PC-9 (cell line): ENCODE results near the gene LUC7L. TPM values are rescaled to one million over a fixed set of nuclear protein-coding genes. Genes with fewer than 3 reads are reported as not detected.
A peak's percentile ranks its signal among the peaks of the same experiment; 100 is the strongest.

Experiments used
- BruUV-seq: library from RNA; stranded (reverse); fragments of 400-500 nt; replicated peaks from 2 replicates; lab custom pipeline; 2021; lab: Mats Ljungman, UMichigan
- CTCF ChIA-PET: fragments of 300-600 bp; sonication (Branson Sonifier 250); formaldehyde crosslinking; loops from one replicate; lab custom pipeline; 2022; ENCODE audit warnings: antibody characterized with exemption; lab: Charles Lee
- POLR2A ChIA-PET: fragments of 300-600 bp; sonication (Branson Sonifier 250); formaldehyde crosslinking; loops from one replicate; lab custom pipeline; 2022; ENCODE audit warnings: antibody characterized with exemption; ENCODE audit not compliant: unreplicated experiment; lab: Charles Lee
- DNase-seq, 2 experiments: peaks; one replicate each; pipeline versions ENCODE4 v3.0.0 to v3.0.0-alpha.2; 2015 to 2022; ENCODE audit warnings: mixed read lengths in 1 of 2
- H2AFZ ChIP-seq: fragments of 200-600 bp; sonication (generic); 2 replicates; pipeline ENCODE4 v1.8.1; 2017; ENCODE audit warnings: antibody characterized with exemption
- H3F3A ChIP-seq: fragments of 200-600 bp; sonication (generic); 2 replicates; pipeline ENCODE4 v1.8.1; 2017; ENCODE audit warnings: antibody characterized with exemption, mild to moderate bottlenecking, low read depth; ENCODE audit not compliant: insufficient read depth
- H3K27ac ChIP-seq: fragments of 200-600 bp; sonication (generic); 2 replicates; pipeline ENCODE4 v1.6.1; 2016; ENCODE audit warnings: mixed run types
- H3K27me3 ChIP-seq: fragments of 200-600 bp; sonication (generic); 2 replicates; pipeline ENCODE4 v1.6.1; 2016; ENCODE audit warnings: low read depth, mixed run types; ENCODE audit not compliant: insufficient read depth
- H3K36me3 ChIP-seq: fragments of 200-600 bp; sonication (generic); 2 replicates; pipeline ENCODE4 v1.6.1; 2016; ENCODE audit warnings: low read depth, mixed run types
- H3K4me1 ChIP-seq: fragments of 200-600 bp; sonication (generic); replicated peaks from 2 replicates; pipeline ENCODE4 v1.6.1; 2016; ENCODE audit warnings: mixed run types; ENCODE audit not compliant: insufficient read depth
- H3K4me2 ChIP-seq: fragments of 200-600 bp; sonication (generic); 2 replicates; pipeline ENCODE4 v1.6.1; 2017; ENCODE audit warnings: mixed run types
- H3K4me3 ChIP-seq: fragments of 200-600 bp; sonication (generic); 2 replicates; pipeline ENCODE4 v1.6.1; 2016; ENCODE audit warnings: mixed run types
- H3K79me2 ChIP-seq: fragments of 200-600 bp; sonication (generic); 2 replicates; pipeline ENCODE4 v1.6.1; 2017; ENCODE audit warnings: low read depth, mixed run types
- H3K9me2 ChIP-seq: fragments of 200-600 bp; sonication (generic); 2 replicates; pipeline ENCODE4 v1.8.1; 2017; ENCODE audit warnings: mild to moderate bottlenecking; ENCODE audit not compliant: insufficient read depth
- H3K9me3 ChIP-seq: fragments of 200-600 bp; sonication (generic); 2 replicates; pipeline ENCODE4 v1.8.1; 2016; ENCODE audit warnings: low read depth; ENCODE audit not compliant: insufficient read depth
- H4K20me1 ChIP-seq: fragments of 200-600 bp; sonication (generic); 2 replicates; pipeline ENCODE4 v1.8.1; 2017; ENCODE audit not compliant: insufficient read depth
- EZH2 ChIP-seq: fragments of 200-600 bp; sonication (generic); IDR thresholded peaks from 2 replicates; pipeline ENCODE4 v1.8.0; 2017; ENCODE audit warnings: antibody characterized with exemption, low read depth
- intact Hi-C: fragments of 100-400 bp; cut with micrococcal nuclease; formaldehyde crosslinking; loops from one replicate; pipeline ENCODE4 v1.10.0; 2022; ENCODE audit not compliant: unreplicated experiment
- total RNA-seq: library from RNA; stranded (reverse); gene quantifications from 2 replicates; pipeline ENCODE4 v1.2.3, GENCODE V29; 2021
- TF ChIP-seq, protein P1 (sequence below): fragments of 200-600 bp; sonication (generic); conservative IDR thresholded peaks from 2 replicates; pipeline ENCODE4 v1.6.1; 2017; ENCODE audit warnings: mixed run types, antibody characterized with exemption, mild to moderate bottlenecking, moderate library complexity

LUC7L gene
- total RNA-seq, 1 experiment from 2014 or later, result 64.3 TPM

DNA sequence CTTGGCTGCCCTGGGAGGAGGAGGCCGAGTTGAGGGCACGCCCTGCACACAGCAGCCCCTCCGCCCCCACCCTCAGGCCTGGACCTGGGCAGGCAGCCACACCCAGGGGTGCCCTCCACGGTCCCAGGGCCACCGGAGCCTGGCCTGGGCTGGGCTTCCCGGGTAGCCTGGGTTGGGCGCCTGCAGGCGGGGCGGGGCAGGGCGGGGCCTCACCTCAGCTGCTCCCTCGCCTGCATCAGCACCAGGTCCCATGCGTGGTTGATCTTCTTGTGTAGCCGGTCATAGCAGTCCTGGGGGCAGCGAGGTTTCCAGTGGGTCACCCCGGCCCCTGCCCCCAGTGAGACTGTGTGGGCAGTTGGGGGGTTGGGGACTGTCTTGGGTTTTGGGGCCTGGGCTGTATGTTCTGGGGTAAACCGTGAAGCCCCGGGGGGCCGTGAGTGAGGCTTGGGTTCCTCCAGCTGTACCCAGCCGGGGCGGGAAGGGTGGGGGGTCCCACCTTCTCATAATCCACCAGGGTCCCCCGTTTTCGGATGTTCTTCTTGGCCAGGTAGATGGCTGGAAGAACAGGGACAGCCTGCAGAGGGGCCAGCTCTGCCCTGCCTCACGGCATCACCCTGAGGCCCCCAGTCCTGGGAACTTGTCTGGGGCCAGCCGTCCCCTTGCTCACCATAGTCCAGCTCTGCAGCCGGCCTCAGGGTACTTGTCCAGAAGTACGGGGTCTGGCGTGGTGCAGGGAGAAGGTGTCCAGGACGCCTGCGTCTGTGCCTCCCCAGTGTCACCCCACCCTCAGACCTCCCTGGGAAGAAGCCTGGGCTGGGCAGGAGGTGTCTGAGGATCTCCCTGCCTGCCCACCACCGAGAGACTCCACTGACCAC is 44.5 kb upstream of the LUC7L start:
- Histone ChIP-seq H3K36me3 (no peaks in the 10 kb centered on the region), H3K4me3 (no peak overlapping the region), H3F3A (peaks cover 14% of the 10 kb centered on the region; the same call in 1 of the 2 replicates), H3K4me2 (no peak overlapping the region), H3K79me2 (no peaks in the 10 kb centered on the region), H3K4me1 (no peaks in the 10 kb centered on the region), H2AFZ (no peak overlapping the region), H3K9me3 (no peaks in the 10 kb centered on the region), H3K9me2 (no peaks in the 10 kb centered on the region), H3K27ac (no peak overlapping the region), H3K27me3 (peaks cover 14% of the 10 kb centered on the region), H4K20me1 (no peaks in the 10 kb centered on the region)
- peak in 1 of 2 experiments; percentile 50 for DNase-seq
- intact Hi-C loops, result no loop called here
- ChIA-PET CTCF (no interaction called here), POLR2A (interaction anchor here (0.5 kb wide), 1 partner anchor 79 kb away, joined by 7 read pairs; the partner anchor contains the start of gene AXIN1)
- no TSS peak for BruUV-seq
- TF ChIP-seq, protein P1, sequence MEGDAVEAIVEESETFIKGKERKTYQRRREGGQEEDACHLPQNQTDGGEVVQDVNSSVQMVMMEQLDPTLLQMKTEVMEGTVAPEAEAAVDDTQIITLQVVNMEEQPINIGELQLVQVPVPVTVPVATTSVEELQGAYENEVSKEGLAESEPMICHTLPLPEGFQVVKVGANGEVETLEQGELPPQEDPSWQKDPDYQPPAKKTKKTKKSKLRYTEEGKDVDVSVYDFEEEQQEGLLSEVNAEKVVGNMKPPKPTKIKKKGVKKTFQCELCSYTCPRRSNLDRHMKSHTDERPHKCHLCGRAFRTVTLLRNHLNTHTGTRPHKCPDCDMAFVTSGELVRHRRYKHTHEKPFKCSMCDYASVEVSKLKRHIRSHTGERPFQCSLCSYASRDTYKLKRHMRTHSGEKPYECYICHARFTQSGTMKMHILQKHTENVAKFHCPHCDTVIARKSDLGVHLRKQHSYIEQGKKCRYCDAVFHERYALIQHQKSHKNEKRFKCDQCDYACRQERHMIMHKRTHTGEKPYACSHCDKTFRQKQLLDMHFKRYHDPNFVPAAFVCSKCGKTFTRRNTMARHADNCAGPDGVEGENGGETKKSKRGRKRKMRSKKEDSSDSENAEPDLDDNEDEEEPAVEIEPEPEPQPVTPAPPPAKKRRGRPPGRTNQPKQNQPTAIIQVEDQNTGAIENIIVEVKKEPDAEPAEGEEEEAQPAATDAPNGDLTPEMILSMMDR, result no peak
- no peak for TF ChIP-seq EZH2

DNA sequence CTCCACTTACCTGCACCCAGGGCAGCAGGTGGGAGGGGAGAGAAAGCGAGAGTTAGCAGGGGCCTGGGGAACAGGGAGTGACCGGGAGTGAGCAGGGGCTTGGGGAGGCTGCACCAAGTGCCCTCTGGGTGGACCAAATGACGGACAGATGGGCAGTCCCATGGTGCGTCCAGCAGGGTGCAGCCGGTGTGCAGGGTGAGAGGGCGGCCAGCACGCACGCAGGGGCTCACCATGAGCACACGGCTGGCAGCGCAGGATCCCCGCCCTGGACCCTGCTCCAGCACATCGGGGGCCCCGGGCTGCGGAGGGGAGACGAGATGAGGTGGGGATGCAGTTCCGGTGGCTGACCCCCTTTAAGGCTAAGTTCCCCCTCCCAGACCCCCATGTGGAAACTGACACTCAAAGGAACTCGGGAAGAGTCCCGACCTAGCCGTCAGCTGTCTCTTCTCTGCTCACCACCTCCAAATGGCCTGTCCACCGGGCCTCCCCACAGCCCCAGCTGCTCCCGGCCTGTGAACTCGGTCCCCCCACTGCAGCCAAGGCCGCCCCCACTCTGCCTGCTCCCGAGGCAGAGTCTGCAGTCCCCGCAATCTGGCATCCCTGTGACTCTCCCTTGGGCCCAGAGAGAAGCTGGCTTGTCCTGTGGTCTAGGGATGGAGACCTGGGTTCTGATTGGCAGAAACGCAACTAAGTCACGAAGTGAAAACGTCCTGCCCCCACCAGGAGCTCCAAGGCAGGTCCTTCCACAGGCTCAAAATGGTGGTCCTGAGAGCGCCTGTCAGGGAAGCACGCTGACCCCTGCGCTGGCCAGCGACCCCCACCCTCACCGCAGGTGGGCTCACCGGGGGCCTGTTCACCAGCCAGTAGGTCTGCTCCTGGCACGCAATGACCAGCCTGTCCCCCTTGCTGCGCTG is 43.6 kb upstream of the LUC7L start:
- CTCF ChIA-PET, result no interaction called here
- BruUV-seq, result no TSS peak

More for the DNA sequence above, 43.6 kb upstream of the LUC7L start:
- Histone ChIP-seq H3K27me3 (peaks cover 14% of the 10 kb centered on the region), H3F3A (0 out of 2 replicates have a peak, but pooled peaks cover 5% of the 10 kb centered on the region), H3K4me2 (no peak overlapping the region), H3K4me1 (no peaks in the 10 kb centered on the region), H3K4me3 (no peak overlapping the region), H3K9me2 (no peaks in the 10 kb centered on the region), H4K20me1 (no peaks in the 10 kb centered on the region), H3K36me3 (no peaks in the 10 kb centered on the region), H3K27ac (no peak overlapping the region), H3K9me3 (no peaks in the 10 kb centered on the region), H3K79me2 (no peaks in the 10 kb centered on the region), H2AFZ (no peak overlapping the region)
- DNase-seq, result no peak
- POLR2A ChIA-PET, result interaction anchor here (0.5 kb wide), 1 partner anchor 80 kb away, joined by 7 read pairs; the partner anchor contains the start of gene AXIN1
- intact Hi-C loops, result no loop called here
- TF ChIP-seq, protein P1, result no peak
- no peak for TF ChIP-seq EZH2
